Type B pancreatic cell (in vitro differentiated cells): ENCODE measurements around the gene TMEM40. TPM values are rescaled to one million over a fixed set of nuclear protein-coding genes. Genes with fewer than 3 reads are reported as not detected.

Source experiments
- DNase-seq: peaks from one replicate; pipeline ENCODE4 v3.0.0; 2021; ENCODE audit warnings: mixed read lengths; ENCODE audit not compliant: unreplicated experiment; ENCODE audit errors: extremely low spot score
- H3K27ac Mint-ChIP-seq: 2 replicates; pipeline ENCODE4 v1.8.0; 2021; ENCODE audit warnings: mild to moderate bottlenecking, mixed read lengths
- H3K27me3 Mint-ChIP-seq: 2 replicates; pipeline ENCODE4 v1.8.0; 2021; ENCODE audit warnings: mixed read lengths
- H3K36me3 Mint-ChIP-seq: 2 replicates; pipeline ENCODE4 v1.8.0; 2021; ENCODE audit warnings: mixed read lengths
- H3K4me1 Mint-ChIP-seq: one replicate; pipeline ENCODE4 v1.8.0; 2021; ENCODE audit warnings: mixed read lengths; ENCODE audit not compliant: unreplicated experiment
- H3K4me3 Mint-ChIP-seq: 2 replicates; pipeline ENCODE4 v1.8.0; 2021; ENCODE audit warnings: mild to moderate bottlenecking, mixed read lengths
- H3K9me3 Mint-ChIP-seq: 2 replicates; pipeline ENCODE4 v1.8.0; 2021; ENCODE audit warnings: mixed read lengths
- total RNA-seq: library from RNA; stranded (reverse); gene quantifications from 2 replicates; pipeline ENCODE4 v1.2.1, GENCODE V29; 2021; ENCODE audit warnings: low replicate concordance
- TF ChIP-seq, protein P1 (sequence below): fragments of 200-600 bp; sonication (generic); conservative IDR thresholded peaks from 2 replicates; pipeline ENCODE4 v1.5.0; 2021; ENCODE audit warnings: antibody characterized with exemption, mild to moderate bottlenecking

TMEM40 gene
- total RNA-seq, 1 donor from 2014 or later = 16.3 TPM

DNA sequence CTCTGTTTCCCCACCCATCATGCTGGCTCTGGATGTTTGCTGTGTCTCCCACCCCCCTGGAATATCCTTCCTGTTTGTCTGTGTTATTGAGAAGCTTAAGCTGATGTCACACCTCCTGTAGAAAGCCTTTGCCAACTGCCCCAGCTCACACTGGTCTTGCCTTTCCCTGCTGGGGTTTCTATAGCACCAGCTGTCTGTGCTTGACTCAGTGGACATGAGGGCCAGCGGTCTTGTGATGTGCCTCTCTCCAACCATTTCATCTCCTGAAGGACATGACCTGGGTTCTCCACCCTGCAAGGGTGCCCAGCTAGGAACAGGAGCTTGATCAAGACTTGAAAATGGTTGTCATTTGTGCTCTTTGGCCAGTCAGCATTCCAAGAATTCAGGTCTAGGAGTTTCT is 14.7 kb downstream of the TMEM40 start:
- TF ChIP-seq, protein P1, sequence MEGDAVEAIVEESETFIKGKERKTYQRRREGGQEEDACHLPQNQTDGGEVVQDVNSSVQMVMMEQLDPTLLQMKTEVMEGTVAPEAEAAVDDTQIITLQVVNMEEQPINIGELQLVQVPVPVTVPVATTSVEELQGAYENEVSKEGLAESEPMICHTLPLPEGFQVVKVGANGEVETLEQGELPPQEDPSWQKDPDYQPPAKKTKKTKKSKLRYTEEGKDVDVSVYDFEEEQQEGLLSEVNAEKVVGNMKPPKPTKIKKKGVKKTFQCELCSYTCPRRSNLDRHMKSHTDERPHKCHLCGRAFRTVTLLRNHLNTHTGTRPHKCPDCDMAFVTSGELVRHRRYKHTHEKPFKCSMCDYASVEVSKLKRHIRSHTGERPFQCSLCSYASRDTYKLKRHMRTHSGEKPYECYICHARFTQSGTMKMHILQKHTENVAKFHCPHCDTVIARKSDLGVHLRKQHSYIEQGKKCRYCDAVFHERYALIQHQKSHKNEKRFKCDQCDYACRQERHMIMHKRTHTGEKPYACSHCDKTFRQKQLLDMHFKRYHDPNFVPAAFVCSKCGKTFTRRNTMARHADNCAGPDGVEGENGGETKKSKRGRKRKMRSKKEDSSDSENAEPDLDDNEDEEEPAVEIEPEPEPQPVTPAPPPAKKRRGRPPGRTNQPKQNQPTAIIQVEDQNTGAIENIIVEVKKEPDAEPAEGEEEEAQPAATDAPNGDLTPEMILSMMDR = no peak
- H3K9me3 Mint-ChIP-seq = no peaks in the 10 kb centered on the region
- DNase-seq = no peak
- no peaks in the 10 kb centered on the region for H3K4me1 Mint-ChIP-seq
- H3K27me3 Mint-ChIP-seq = no peaks in the 10 kb centered on the region
- no peak overlapping the region for H3K4me3 Mint-ChIP-seq
- H3K36me3 Mint-ChIP-seq = no peaks in the 10 kb centered on the region
- H3K27ac Mint-ChIP-seq = no peak overlapping the region

DNA sequence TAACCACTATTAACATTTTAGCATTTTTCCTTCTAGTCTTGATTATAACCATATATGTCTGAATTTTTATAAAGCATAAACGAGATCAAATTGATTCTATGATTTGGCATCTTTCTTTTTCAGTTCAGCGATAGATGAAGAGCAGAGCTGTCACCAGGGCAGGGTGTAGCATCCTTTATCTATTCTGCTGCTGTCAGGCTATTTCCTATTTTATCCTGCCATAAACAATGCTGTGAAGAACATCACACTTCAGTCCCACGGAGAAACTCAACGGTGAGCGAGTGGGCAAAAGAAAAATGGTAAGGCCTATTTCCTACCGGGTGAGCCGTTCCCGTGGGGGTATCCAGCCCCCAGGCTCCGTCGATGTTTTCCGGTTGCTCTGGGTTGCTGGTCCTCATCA is 15.5 kb downstream of the TMEM40 start:
- H3K27me3 Mint-ChIP-seq = no peaks in the 10 kb centered on the region
- TF ChIP-seq, protein P1 = no peak
- no peaks in the 10 kb centered on the region for H3K9me3 Mint-ChIP-seq
- H3K27ac Mint-ChIP-seq = no peak overlapping the region
- H3K4me3 Mint-ChIP-seq = no peak overlapping the region
- DNase-seq = no peak
- no peaks in the 10 kb centered on the region for H3K4me1 Mint-ChIP-seq
- no peaks in the 10 kb centered on the region for H3K36me3 Mint-ChIP-seq

DNA sequence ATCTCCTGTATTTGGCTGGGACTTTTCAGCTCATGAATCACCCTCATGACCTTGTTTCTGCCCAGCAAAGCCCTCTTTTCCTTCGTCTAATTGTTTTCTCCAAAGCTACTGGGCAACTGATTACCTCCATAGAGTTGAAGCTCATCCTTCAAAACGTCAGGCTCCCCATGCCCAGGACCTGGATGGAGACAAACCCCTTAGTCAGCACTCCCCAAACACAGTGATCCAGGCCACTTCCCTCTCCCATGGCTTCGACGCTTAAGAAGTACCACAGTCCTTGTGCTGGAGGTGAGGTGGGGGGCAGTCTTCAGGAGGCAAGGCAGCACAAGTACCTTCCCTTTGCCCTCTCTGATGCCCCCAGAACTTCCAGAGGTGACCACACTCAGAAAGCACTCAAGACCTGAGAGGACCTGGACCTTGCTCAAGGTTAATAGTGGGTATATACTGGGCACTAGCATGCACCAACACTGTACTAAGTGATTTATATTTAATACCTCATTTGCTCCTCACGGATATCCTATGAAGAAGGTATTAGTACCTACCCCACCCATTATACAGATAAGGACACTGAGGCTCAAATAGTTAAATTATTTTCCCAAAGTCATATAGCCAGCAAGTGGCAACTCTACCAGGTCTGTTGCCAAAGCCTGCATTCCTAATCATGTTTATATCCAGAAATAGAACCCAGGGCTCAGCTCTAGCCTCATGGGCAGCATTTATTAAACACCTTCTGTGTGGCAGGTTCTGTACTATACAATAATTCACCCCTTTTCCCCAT is 16.5 kb downstream of the TMEM40 start:
- Mint-ChIP-seq H3K36me3 (peaks cover 4% of the 10 kb centered on the region), H3K9me3 (no peaks in the 10 kb centered on the region), H3K4me1 (no peaks in the 10 kb centered on the region), H3K27me3 (no peaks in the 10 kb centered on the region), H3K4me3 (no peak overlapping the region), H3K27ac (no peak overlapping the region)
- TF ChIP-seq, protein P1 = no peak
- DNase-seq = no peak

DNA sequence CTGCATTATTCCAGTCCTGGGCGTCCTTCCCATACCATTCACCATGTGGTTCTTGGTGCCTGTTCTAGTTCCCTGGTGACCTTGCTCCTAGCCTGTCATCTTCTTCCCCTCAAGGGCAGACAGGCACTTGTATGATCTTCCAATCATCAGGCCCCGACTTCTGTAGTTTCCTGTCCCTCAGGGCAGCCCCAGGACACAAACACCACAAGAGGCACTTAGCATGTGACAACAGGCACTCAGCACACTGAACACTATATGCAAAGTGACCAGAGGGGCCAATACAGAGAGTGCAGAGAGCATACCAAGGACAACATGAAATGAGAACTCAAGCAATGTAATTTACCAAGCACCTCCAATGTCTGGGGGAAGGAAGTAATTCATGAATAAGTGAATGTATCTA is 17.9 kb downstream of the TMEM40 start:
- Mint-ChIP-seq H3K4me1 (no peaks in the 10 kb centered on the region), H3K27me3 (no peaks in the 10 kb centered on the region), H3K4me3 (no peak overlapping the region), H3K27ac (peak overlapping the region; percentile 41), H3K9me3 (no peaks in the 10 kb centered on the region), H3K36me3 (peaks cover 4% of the 10 kb centered on the region)
- no peak for DNase-seq
- TF ChIP-seq, protein P1 = no peak

DNA sequence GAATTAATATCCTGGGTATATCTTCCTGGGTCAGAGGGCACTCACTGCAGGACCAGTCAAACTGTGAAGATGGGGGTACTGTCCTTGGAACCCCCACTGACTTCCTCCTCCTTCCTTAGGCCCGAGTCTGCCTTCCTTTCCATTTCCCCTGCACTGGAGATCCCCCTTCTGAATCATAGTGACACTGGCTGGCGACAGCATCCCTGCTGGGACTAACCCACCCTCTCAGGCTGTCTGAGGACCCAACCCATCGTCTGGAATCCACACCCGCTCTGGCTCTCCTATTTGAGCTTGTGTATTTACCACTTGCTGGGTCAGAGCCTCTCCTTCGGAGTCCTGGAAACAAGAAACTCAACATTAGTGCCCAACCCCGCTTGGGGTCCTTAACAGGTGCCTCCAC is 21.2 kb downstream of the TMEM40 start:
- no peak for DNase-seq
- H3K27me3 Mint-ChIP-seq = no peaks in the 10 kb centered on the region
- H3K27ac Mint-ChIP-seq = peak overlapping the region; percentile 87
- H3K36me3 Mint-ChIP-seq = peaks cover 4% of the 10 kb centered on the region
- TF ChIP-seq, protein P1 = no peak
- H3K4me1 Mint-ChIP-seq = no peaks in the 10 kb centered on the region
- no peaks in the 10 kb centered on the region for H3K9me3 Mint-ChIP-seq
- H3K4me3 Mint-ChIP-seq = peak overlapping the region; percentile 13
